ENCODE results near the gene KRTAP17-1.
"Not testable (repeated sequence)": the region's sequence is repeated elsewhere in the genome, so short reads cannot be mapped to it uniquely, and the experiment has no call there.

KRTAP17-1 gene

GRCh38 chr17:41294016-41294415 lies 21.5 kb downstream of the KRTAP17-1 start:
- Histone ChIP-seq H3K27me3 (peaks cover 60% of the 10 kb centered on the region), H3K9me3 (no peaks in the 10 kb centered on the region), H3K4me1 (no peaks in the 10 kb centered on the region), H3K4me3 (ENCODE audit: low read depth, low read length) (no peak overlapping the region), H3K36me3 (no peaks in the 10 kb centered on the region)
- TF ChIP-seq, protein P1, sequence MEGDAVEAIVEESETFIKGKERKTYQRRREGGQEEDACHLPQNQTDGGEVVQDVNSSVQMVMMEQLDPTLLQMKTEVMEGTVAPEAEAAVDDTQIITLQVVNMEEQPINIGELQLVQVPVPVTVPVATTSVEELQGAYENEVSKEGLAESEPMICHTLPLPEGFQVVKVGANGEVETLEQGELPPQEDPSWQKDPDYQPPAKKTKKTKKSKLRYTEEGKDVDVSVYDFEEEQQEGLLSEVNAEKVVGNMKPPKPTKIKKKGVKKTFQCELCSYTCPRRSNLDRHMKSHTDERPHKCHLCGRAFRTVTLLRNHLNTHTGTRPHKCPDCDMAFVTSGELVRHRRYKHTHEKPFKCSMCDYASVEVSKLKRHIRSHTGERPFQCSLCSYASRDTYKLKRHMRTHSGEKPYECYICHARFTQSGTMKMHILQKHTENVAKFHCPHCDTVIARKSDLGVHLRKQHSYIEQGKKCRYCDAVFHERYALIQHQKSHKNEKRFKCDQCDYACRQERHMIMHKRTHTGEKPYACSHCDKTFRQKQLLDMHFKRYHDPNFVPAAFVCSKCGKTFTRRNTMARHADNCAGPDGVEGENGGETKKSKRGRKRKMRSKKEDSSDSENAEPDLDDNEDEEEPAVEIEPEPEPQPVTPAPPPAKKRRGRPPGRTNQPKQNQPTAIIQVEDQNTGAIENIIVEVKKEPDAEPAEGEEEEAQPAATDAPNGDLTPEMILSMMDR (IDR thresholded peaks at IDR 0.05; ENCODE audit: low read depth, low read length): no peak
- no peak for DNase-seq

- H3K27me3 ChIP-seq: peaks cover 83% of the 10 kb centered on the region
- H3K4me3 ChIP-seq (ENCODE audit: low read depth, low read length): no peak overlapping the region
- no peaks in the 10 kb centered on the region for H3K4me1 ChIP-seq
- no peaks in the 10 kb centered on the region for H3K36me3 ChIP-seq
- TF ChIP-seq, protein P1 (IDR thresholded peaks at IDR 0.05; ENCODE audit: low read depth, low read length): no peak
- DNase-seq: no peak
- no peaks in the 10 kb centered on the region for H3K9me3 ChIP-seq
These were observed 28.5 kb downstream of the KRTAP17-1 start for GRCh38 chr17:41287050-41287449.

- TF ChIP-seq, protein P1 (IDR thresholded peaks at IDR 0.05; ENCODE audit: low read depth, low read length): no peak
- no peak overlapping the region for H3K4me3 ChIP-seq (ENCODE audit: low read depth, low read length)
- no peaks in the 10 kb centered on the region for H3K4me1 ChIP-seq
- no peak for DNase-seq
- no peaks in the 10 kb centered on the region for H3K36me3 ChIP-seq
- H3K27me3 ChIP-seq: peaks cover 61% of the 10 kb centered on the region
- no peaks in the 10 kb centered on the region for H3K9me3 ChIP-seq
These were observed 31.0 kb downstream of the KRTAP17-1 start for GRCh38 chr17:41284546-41284945.

DNA sequence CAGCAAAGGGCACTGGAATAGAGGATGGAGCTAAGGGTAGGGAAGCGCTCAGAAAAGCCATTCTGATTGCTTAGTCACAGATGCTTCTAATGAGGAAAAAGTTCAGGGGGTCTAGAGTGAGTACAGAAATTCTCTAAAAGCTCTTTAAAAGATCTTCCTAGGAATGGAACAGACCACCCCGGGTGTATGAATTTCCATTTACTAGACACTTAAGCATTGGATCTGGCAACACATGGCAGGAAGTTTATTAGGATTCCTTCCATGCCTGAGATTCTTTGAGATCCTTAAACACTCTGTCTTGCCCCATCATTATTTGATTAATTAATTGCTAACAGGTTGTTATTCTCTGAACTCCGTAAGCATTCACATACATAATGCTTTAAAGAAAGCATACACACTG lies 31.5 kb downstream of the KRTAP17-1 start:
- Histone ChIP-seq H3K4me3 (ENCODE audit: low read depth, low read length) (no peak overlapping the region), H3K36me3 (no peaks in the 10 kb centered on the region), H3K27me3 (peaks cover 56% of the 10 kb centered on the region), H3K4me1 (no peaks in the 10 kb centered on the region), H3K9me3 (no peaks in the 10 kb centered on the region)
- TF ChIP-seq, protein P1 (IDR thresholded peaks at IDR 0.05; ENCODE audit: low read depth, low read length): no peak
- no peak for DNase-seq

DNA sequence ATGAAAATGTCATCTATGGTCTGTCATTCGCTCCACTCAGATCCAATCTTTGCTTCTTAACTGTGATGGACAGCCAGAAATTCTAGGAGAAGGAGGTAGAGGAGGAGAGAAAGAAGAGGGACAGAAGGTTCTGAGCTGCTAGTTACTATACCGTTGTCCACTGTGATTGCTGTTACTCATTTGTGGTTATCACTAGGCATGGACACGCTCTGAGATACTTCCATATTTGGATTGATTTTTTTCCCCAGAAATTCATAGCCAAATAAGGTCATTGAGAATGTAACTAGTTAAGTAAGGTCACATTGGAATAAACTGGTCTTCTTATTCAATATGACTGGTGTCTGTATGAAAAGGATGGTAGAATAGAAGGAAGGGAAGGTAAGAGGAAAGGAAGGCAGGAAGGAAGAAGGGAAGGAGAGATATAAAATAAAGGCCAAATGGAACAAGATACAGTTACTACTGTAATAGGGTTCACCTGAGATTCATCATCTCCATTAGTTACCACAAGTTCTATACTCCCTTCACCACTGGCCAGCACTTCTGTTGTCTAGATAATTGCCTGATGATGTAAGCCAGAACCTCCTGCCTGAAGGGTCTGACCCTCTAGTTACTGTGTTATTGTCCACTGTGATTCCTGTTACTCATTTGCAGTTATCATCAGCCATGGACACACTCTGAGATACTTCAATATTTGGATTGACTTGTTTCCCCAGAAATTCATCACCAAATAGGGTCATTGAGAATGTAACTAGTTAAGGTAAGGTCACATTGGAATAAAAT lies 37.1 kb downstream of the KRTAP17-1 start:
- H3K4me3 ChIP-seq (ENCODE audit: low read depth, low read length): no peak overlapping the region
- no peak for DNase-seq

GRCh38 chr17:41275648-41276190 lies 39.8 kb downstream of the KRTAP17-1 start, which contains the start of gene KRTAP9-7:
KRTAP9-7 (plus strand) TSS chr17:41275698; CDS start chr17:41275698, 0 bp downstream.
- not testable (repeated sequence) for H3K4me1 ChIP-seq; H3K9me3 ChIP-seq; H3K36me3 ChIP-seq; H3K27me3 ChIP-seq; H3K4me3 ChIP-seq (ENCODE audit: low read depth, low read length); DNase-seq

More for the DNA sequence above, 37.1 kb downstream of the KRTAP17-1 start:
- Histone ChIP-seq H3K36me3 (no peaks in the 10 kb centered on the region), H3K9me3 (no peaks in the 10 kb centered on the region), H3K4me1 (no peaks in the 10 kb centered on the region), H3K27me3 (peaks cover 21% of the 10 kb centered on the region)
- TF ChIP-seq, protein P1 (IDR thresholded peaks at IDR 0.05; ENCODE audit: low read depth, low read length): no peak

Data from BE2C (cell line).